WTC11 (cell line): ENCODE results near the gene RBBP4.

Source experiments
- ATF2 ChIP-seq: sonication (generic); formaldehyde crosslinking; IDR thresholded peaks from 2 replicates; pipeline ENCODE4 v1.8.1; 2022; ENCODE audit warnings: low read depth, missing genetic modification reagents, borderline replicate concordance
- CTCF ChIP-seq: fragments of 200-600 bp; IDR thresholded peaks from 2 replicates; pipeline ENCODE4 v1.8.0; 2022; ENCODE audit warnings: antibody characterized with exemption
- MLX ChIP-seq: sonication (generic); formaldehyde crosslinking; IDR thresholded peaks from 2 replicates; pipeline ENCODE4 v1.8.1; 2023; ENCODE audit warnings: mild to moderate bottlenecking, missing genetic modification reagents, moderate library complexity
- STAT6 ChIP-seq: sonication (generic); formaldehyde crosslinking; conservative IDR thresholded peaks from 2 replicates; pipeline ENCODE4 v1.8.1; 2023; ENCODE audit warnings: mild to moderate bottlenecking, low read depth, missing genetic modification reagents, moderate library complexity
- ZBTB21 ChIP-seq: sonication (generic); formaldehyde crosslinking; IDR thresholded peaks from 2 replicates; pipeline ENCODE4 v1.8.1; 2023; ENCODE audit warnings: mild to moderate bottlenecking, missing genetic modification reagents, borderline replicate concordance
- TF ChIP-seq, protein P1 (sequence below): sonication (generic); formaldehyde crosslinking; IDR thresholded peaks from 2 replicates; pipeline ENCODE4 v1.8.0; 2022; ENCODE audit warnings: mild to moderate bottlenecking, missing genetic modification reagents
- TF ChIP-seq, protein P2 (sequence below): sonication (generic); formaldehyde crosslinking; IDR thresholded peaks from 2 replicates; pipeline ENCODE4 v1.8.0; 2023; ENCODE audit warnings: missing genetic modification reagents
- TF ChIP-seq, protein P3 (sequence below): sonication (generic); formaldehyde crosslinking; IDR thresholded peaks from 2 replicates; pipeline ENCODE4 v1.8.1; 2022; ENCODE audit warnings: missing genetic modification reagents, borderline replicate concordance
- TF ChIP-seq, protein P4 (sequence below): sonication (generic); formaldehyde crosslinking; IDR thresholded peaks from 2 replicates; pipeline ENCODE4 v1.8.1; 2023; ENCODE audit warnings: mild to moderate bottlenecking, missing genetic modification reagents, borderline replicate concordance

DNA sequence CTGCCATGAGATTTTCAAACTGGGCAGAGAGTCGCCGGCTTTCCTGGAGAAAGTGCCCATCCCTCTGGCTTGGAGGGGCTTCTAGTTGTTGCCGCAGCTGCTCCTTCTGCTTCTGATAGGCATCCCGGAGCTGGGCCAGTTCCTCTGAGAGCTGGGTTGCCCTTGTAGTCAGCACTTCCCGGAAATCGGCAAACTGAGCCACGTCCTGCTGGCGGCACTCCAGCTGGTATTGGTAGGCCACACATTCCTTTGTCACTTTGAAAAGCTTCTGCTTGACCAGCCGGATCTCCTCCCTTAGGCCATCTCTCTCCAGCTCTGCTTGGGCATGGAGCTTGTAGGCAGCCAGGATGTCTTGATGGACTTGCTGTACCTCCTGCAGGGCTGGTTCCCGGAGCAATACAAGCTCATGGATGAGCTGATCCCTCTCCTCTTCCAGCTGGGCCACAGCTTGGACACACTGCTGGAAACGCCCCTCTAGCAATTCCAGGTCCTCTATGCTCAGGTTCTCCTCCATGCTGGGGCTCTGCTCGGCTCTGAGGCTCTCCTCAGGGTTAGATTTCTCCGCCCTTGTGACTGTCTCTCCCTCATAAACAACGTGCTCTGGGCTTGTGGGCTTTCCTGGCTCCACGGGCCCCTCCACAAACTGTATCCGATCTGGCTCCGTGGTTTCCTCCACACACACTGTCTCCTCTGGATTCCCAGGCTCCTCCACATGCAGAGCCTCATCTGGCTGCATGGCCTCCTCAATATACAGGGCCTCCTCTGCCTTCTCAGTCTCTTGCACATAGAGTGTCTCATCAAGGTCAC is 44.3 kb downstream of the RBBP4 start:
- TF ChIP-seq, protein P1, sequence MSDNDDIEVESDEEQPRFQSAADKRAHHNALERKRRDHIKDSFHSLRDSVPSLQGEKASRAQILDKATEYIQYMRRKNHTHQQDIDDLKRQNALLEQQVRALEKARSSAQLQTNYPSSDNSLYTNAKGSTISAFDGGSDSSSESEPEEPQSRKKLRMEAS (CRISPR knock-in tag): no peak
- TF ChIP-seq ZBTB21 (CRISPR knock-in tag) (no peak), CTCF (no peak), STAT6 (CRISPR knock-in tag) (no peak), ATF2 (CRISPR knock-in tag) (no peak), MLX (CRISPR knock-in tag) (no peak)
- TF ChIP-seq, protein P2, sequence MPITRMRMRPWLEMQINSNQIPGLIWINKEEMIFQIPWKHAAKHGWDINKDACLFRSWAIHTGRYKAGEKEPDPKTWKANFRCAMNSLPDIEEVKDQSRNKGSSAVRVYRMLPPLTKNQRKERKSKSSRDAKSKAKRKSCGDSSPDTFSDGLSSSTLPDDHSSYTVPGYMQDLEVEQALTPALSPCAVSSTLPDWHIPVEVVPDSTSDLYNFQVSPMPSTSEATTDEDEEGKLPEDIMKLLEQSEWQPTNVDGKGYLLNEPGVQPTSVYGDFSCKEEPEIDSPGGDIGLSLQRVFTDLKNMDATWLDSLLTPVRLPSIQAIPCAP (CRISPR knock-in tag): no peak
- TF ChIP-seq, protein P3, sequence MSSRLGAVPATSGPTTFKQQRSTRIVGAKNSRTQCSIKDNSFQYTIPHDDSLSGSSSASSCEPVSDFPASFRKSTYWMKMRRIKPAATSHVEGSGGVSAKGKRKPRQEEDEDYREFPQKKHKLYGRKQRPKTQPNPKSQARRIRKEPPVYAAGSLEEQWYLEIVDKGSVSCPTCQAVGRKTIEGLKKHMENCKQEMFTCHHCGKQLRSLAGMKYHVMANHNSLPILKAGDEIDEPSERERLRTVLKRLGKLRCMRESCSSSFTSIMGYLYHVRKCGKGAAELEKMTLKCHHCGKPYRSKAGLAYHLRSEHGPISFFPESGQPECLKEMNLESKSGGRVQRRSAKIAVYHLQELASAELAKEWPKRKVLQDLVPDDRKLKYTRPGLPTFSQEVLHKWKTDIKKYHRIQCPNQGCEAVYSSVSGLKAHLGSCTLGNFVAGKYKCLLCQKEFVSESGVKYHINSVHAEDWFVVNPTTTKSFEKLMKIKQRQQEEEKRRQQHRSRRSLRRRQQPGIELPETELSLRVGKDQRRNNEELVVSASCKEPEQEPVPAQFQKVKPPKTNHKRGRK (CRISPR knock-in tag): no peak
- TF ChIP-seq, protein P4, sequence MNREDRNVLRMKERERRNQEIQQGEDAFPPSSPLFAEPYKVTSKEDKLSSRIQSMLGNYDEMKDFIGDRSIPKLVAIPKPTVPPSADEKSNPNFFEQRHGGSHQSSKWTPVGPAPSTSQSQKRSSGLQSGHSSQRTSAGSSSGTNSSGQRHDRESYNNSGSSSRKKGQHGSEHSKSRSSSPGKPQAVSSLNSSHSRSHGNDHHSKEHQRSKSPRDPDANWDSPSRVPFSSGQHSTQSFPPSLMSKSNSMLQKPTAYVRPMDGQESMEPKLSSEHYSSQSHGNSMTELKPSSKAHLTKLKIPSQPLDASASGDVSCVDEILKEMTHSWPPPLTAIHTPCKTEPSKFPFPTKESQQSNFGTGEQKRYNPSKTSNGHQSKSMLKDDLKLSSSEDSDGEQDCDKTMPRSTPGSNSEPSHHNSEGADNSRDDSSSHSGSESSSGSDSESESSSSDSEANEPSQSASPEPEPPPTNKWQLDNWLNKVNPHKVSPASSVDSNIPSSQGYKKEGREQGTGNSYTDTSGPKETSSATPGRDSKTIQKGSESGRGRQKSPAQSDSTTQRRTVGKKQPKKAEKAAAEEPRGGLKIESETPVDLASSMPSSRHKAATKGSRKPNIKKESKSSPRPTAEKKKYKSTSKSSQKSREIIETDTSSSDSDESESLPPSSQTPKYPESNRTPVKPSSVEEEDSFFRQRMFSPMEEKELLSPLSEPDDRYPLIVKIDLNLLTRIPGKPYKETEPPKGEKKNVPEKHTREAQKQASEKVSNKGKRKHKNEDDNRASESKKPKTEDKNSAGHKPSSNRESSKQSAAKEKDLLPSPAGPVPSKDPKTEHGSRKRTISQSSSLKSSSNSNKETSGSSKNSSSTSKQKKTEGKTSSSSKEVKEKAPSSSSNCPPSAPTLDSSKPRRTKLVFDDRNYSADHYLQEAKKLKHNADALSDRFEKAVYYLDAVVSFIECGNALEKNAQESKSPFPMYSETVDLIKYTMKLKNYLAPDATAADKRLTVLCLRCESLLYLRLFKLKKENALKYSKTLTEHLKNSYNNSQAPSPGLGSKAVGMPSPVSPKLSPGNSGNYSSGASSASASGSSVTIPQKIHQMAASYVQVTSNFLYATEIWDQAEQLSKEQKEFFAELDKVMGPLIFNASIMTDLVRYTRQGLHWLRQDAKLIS (CRISPR knock-in tag): no peak
